Measurements from ENCODE around the gene BHMT2.

The BHMT2 gene

GRCh38 chr5:79136618-79137017 lies 67.1 kb downstream of the BHMT2 start:
- 89 to 96% methylated on average over 1 to 2 of the region's 2 CpGs for WGBS, 2 experiments
- peaks cover 3% of the 10 kb centered on the region for H3K4me1 ChIP-seq (ENCODE audit: control insufficient read depth, insufficient read depth, low read length)
- H3K36me3 ChIP-seq (ENCODE audit: control insufficient read depth, insufficient read depth, low read length) = no peaks in the 10 kb centered on the region
- H3K9me3 ChIP-seq (ENCODE audit: control insufficient read depth, low read length) = no peaks in the 10 kb centered on the region
- H3K4me3 ChIP-seq (ENCODE audit: insufficient read depth, low read depth, low read length) = no peak overlapping the region
- no peaks in the 10 kb centered on the region for H3K27me3 ChIP-seq (ENCODE audit: control insufficient read depth, insufficient read depth, low read length, poor library complexity, severe bottlenecking)
- H3K27ac ChIP-seq (ENCODE audit: insufficient read depth, low read depth, low read length, poor library complexity, severe bottlenecking) = no peak overlapping the region
